Subcutaneous adipose tissue (tissue), 4 donors: ENCODE results near the gene DLG2. TPM values are rescaled to one million over a fixed set of nuclear protein-coding genes. Genes with fewer than 3 reads are reported as not detected.

Source experiments
- CTCF ChIP-seq: fragments of 450-650 bp; IDR thresholded peaks from one replicate; pipeline ENCODE4 v1.5.1; 2016; ENCODE audit warnings: low read depth, mild to moderate bottlenecking, control low read depth, antibody characterized with exemption, moderate library complexity
- total RNA-seq, 4 donors: library from RNA; depleted of rRNA; stranded (reverse); fragments of >200 nt; gene quantifications; one replicate each; pipeline ENCODE4 v1.1.0, GENCODE V29; 2016

The DLG2 gene
- total RNA-seq, 4 donors from 2014 or later = 3.6 to 7.0 (median 6.1) TPM

DNA sequence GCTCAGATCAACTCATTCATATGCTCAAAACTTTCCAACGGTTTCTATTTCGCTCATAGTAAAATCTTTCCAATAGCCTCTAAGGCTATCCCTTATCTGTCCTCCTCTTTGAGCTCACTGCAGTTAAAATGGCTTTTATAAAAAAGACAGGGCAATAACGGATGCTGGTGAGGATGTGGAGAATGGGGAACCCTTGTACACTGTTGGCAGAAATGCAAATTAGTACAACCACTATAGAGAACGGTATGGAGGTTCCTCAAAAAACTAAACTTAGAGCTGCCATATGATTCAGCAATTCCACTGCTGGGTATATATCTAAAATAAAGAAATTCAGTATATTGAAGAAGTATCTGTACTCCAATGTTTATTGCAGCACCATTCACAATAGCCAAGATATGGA lies 345.6 kb downstream of the DLG2 start:
- no peak for TF ChIP-seq CTCF

DNA sequence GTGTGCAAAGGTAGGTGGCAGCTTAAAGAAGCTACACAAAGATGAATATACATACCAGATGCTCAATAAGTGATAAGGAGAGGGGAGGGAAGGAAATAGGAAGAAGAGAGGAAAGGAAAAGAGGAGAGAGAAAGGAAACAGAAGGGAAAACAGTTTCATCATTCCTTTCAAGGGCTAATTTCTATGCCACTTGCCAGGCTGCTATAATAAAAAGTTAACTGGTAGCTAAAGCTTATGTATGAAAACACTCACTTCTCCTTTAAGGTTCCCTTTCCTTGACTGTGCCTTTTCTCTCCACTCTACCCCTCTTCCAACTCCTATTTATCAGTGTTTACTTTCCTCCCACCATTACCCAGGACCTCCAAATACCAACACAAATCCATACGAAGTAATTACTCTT lies 347.9 kb downstream of the DLG2 start:
- no peak for TF ChIP-seq CTCF

- TF ChIP-seq CTCF = no peak
Observed at GRCh38 chr11:85277693-85278092, 349.5 kb downstream of the DLG2 start.

DNA sequence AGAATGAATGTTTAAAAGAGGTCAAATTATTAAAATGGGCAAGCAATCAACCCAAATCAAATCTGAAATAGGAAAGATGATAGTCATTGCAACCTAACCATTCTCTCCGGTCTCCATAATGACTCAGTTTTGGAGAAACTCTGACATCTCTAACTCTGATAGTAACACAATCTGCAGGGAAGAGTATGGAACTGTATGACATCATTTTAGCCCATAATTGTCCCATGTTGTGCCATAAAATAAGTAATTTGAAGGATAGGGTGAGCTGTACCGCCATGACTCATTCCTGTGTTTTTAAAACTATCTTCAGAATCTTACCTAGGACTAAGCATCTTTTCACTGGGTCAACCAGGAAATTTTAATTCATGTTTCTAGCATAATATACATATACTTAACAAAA lies 350.8 kb downstream of the DLG2 start:
- no peak for TF ChIP-seq CTCF

GRCh38 chr11:85269109-85269508 lies 358.0 kb downstream of the DLG2 start:
- TF ChIP-seq CTCF = no peak

GRCh38 chr11:85266646-85267045 lies 360.5 kb downstream of the DLG2 start:
- no peak for TF ChIP-seq CTCF

DNA sequence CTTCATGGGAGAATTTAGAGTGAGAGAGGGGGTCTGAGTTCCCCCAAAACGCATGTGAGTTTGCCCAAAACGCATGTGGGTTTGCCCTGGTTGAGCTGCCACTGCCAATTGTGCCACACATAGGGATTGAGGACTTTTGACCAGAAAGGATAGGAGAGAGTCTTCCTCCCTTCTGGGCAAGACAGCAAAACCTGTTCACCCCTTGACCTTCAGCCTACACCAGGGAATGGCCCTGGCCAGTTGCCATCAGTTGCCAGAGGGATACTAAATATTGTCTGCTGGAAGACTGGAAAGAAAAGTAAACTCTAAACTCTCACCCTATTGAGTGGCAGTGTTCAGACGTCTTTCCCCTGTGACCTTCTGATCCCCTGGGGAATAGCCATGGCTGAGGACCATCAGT lies 363.8 kb downstream of the DLG2 start:
- no peak for TF ChIP-seq CTCF
